NB4 (cell line): ENCODE results near the gene WIPF3.

Experiments
- MYC ChIP-seq: IDR thresholded peaks from 2 replicates; pipeline ENCODE4 v1.6.1; 2011; ENCODE audit warnings: low read depth, low read length
- TF ChIP-seq, protein P1 (sequence below): IDR thresholded peaks from one replicate; pipeline ENCODE4 v1.5.1; 2012; ENCODE audit warnings: low read depth, low read length

DNA sequence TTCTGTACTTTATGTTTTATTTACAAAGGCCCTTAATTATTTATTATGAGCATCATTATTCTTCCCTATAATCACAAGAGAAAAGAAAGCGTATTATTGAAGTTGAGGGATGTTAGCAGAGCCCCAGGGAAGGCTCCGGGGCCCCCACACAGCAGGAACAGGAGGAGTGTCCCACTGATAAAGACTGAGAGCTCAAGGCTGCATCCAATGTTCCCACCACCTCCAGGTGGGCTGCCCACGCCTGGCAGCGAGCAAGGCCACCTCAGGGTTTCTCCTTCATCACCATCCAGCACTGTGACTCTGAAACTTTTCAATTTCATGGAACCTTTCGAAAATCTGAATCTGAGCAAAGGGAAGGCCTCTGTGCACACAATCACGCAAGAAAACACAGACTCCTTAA is 35.9 kb upstream of the WIPF3 start:
- TF ChIP-seq, protein P1, sequence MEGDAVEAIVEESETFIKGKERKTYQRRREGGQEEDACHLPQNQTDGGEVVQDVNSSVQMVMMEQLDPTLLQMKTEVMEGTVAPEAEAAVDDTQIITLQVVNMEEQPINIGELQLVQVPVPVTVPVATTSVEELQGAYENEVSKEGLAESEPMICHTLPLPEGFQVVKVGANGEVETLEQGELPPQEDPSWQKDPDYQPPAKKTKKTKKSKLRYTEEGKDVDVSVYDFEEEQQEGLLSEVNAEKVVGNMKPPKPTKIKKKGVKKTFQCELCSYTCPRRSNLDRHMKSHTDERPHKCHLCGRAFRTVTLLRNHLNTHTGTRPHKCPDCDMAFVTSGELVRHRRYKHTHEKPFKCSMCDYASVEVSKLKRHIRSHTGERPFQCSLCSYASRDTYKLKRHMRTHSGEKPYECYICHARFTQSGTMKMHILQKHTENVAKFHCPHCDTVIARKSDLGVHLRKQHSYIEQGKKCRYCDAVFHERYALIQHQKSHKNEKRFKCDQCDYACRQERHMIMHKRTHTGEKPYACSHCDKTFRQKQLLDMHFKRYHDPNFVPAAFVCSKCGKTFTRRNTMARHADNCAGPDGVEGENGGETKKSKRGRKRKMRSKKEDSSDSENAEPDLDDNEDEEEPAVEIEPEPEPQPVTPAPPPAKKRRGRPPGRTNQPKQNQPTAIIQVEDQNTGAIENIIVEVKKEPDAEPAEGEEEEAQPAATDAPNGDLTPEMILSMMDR, result no peak
- no peak for TF ChIP-seq MYC
